K562 (cell line): ENCODE data around the gene SHISA6. TPM values are rescaled to one million over a fixed set of nuclear protein-coding genes. Genes with fewer than 3 reads are reported as not detected.

Source experiments
- ATAC-seq: fragments of 200-7000 bp; cut with Tn5 transposase; 3 replicates; pipeline ENCODE4 v1.9.1; 2020; ENCODE audit warnings: moderate library complexity
- BruUV-seq: library from RNA; stranded (reverse); fragments of 400-500 nt; replicated peaks from 2 replicates; lab custom pipeline; 2021; lab: Mats Ljungman, UMichigan
- CTCF ChIA-PET: fragments of 300-600 bp; formaldehyde crosslinking; extraction: SDS; loops from one replicate; lab custom pipeline; 2021; ENCODE audit warnings: low intra/inter-chr PET ratio; lab: Yijun Ruan, JAX
- POLR2A ChIA-PET: fragments of 300-600, 350-650 bp; sonication (Branson Sonifier 250); formaldehyde crosslinking; extraction: SDS; loops from one replicate; lab custom pipeline; 2021; ENCODE audit warnings: antibody characterized with exemption, inconsistent platforms; lab: Yijun Ruan, JAX
- DNase-seq, 4 experiments: peaks; one replicate each; pipeline versions ENCODE4 v3.0.0 to v3.0.0-alpha.2; 2011 to 2018; ENCODE audit warnings: low spot score in 3 of 4, mixed read lengths in 3 of 4; ENCODE audit errors: extremely low read depth in 1 of 4
- FAIRE-seq: peaks from 2 replicates; lab custom pipeline; 2011; peaks lifted over from hg19 to GRCh38; lab: Jason Lieb, UNC
- H2AFZ ChIP-seq: 2 replicates; pipeline ENCODE4 v1.6.0; 2011; ENCODE audit warnings: low read depth, low read length, control low read depth, inconsistent platforms
- H3K27ac ChIP-seq: fragments of 200-600 bp; 3 replicates; pipeline ENCODE4 v1.8.0; 2011; ENCODE audit warnings: low read depth, mild to moderate bottlenecking, control low read depth, inconsistent platforms, low read length, moderate library complexity, mixed read lengths; ENCODE audit errors: extremely low read depth
- H3K27me3 ChIP-seq, 2 experiments: fragments of 300-600 bp in 1 of 2; 2 replicates in 1 of 2; 3 replicates in 1 of 2; pipeline versions ENCODE4 v1.6.0 to v1.8.0; 2011; ENCODE audit warnings: inconsistent platforms in 2 of 2, low read length in 2 of 2, mild to moderate bottlenecking in 1 of 2, mixed read lengths in 1 of 2, moderate library complexity in 1 of 2; ENCODE audit not compliant: control insufficient read depth in 2 of 2, insufficient read depth in 2 of 2
- H3K36me3 ChIP-seq: fragments of 300-600 bp; 3 replicates; pipeline ENCODE4 v1.8.0; 2011; ENCODE audit warnings: mild to moderate bottlenecking, low read length, inconsistent platforms; ENCODE audit not compliant: control insufficient read depth, insufficient read depth
- H3K4me1 ChIP-seq, 2 experiments: fragments of 200-600 bp in 1 of 2; replicated peaks in 1 of 2; 2 replicates in 1 of 2; 3 replicates in 1 of 2; pipeline versions ENCODE4 v1.5.1 to v1.8.0; 2011; ENCODE audit warnings: inconsistent platforms in 2 of 2, low read length in 2 of 2, mild to moderate bottlenecking in 1 of 2, mixed read lengths in 1 of 2, moderate library complexity in 1 of 2; ENCODE audit not compliant: control insufficient read depth in 2 of 2, insufficient read depth in 2 of 2
- H3K4me2 ChIP-seq: 2 replicates; pipeline ENCODE4 v1.6.1; 2011; ENCODE audit warnings: low read length, control low read depth, inconsistent platforms, mixed read lengths; ENCODE audit not compliant: insufficient read depth
- H3K4me3 ChIP-seq: fragments of 200-600 bp; sonication (generic), shearing (Covaris generic); 2 replicates; pipeline ENCODE4 v1.5.1; 2016; ENCODE audit warnings: control low read depth, inconsistent platforms
- H3K79me2 ChIP-seq: fragments of 200-600 bp; 3 replicates; pipeline ENCODE4 v1.8.0; 2011; ENCODE audit warnings: low read length, inconsistent platforms; ENCODE audit not compliant: control insufficient read depth, insufficient read depth
- H3K9ac ChIP-seq, 2 experiments: 2 replicates each; pipeline versions ENCODE4 v1.6.0 to v1.6.1; 2011; ENCODE audit warnings: low read depth in 2 of 2, low read length in 2 of 2, control low read depth in 1 of 2, inconsistent platforms in 1 of 2, mild to moderate bottlenecking in 1 of 2, mixed read lengths in 1 of 2; ENCODE audit not compliant: insufficient read depth in 1 of 2
- H3K9me1 ChIP-seq: one replicate; pipeline ENCODE4 v1.6.0; 2011; ENCODE audit warnings: inconsistent platforms, mild to moderate bottlenecking, low read length, moderate library complexity; ENCODE audit not compliant: control insufficient read depth, insufficient read depth
- H3K9me3 ChIP-seq: replicated peaks from 2 replicates; pipeline ENCODE4 v1.5.1; 2011; ENCODE audit warnings: low read depth, low read length, inconsistent platforms; ENCODE audit not compliant: control insufficient read depth, insufficient read depth
- H4K20me1 ChIP-seq: replicated peaks from 2 replicates; pipeline ENCODE4 v1.6.1; 2011; ENCODE audit warnings: low read length, inconsistent platforms, mixed read lengths; ENCODE audit not compliant: control insufficient read depth, insufficient read depth
- AFF4 ChIP-seq: sonication (generic); formaldehyde crosslinking; IDR thresholded peaks from 2 replicates; pipeline ENCODE4 v1.8.0; 2023; ENCODE audit warnings: mild to moderate bottlenecking, missing genetic modification reagents
- CEBPB ChIP-seq: fragments of 450-650 bp; IDR thresholded peaks from 2 replicates; pipeline ENCODE4 v1.6.1; 2016; ENCODE audit warnings: missing genetic modification characterization, missing compliant biosample characterization
- CEBPG ChIP-seq, 3 experiments: fragments of 200-800 bp in 1 of 3; sonication (Bioruptor generic) in 1 of 3; sonication (generic) in 1 of 3; formaldehyde crosslinking in 1 of 3; IDR thresholded peaks in 2 of 3; conservative IDR thresholded peaks in 1 of 3; 2 replicates each; pipeline versions ENCODE4 v1.6.1 to v1.8.0; 2016 to 2022; ENCODE audit warnings: missing compliant biosample characterization in 2 of 3, missing genetic modification characterization in 2 of 3, mild to moderate bottlenecking in 1 of 3, missing genetic modification reagents in 1 of 3
- NBN ChIP-seq: fragments of 450-650 bp; IDR thresholded peaks from 2 replicates; pipeline ENCODE4 v1.6.1; 2016; ENCODE audit warnings: low read depth, mild to moderate bottlenecking
- STAT6 ChIP-seq: sonication (generic); formaldehyde crosslinking; IDR thresholded peaks from 2 replicates; pipeline ENCODE4 v1.8.1; 2023; ENCODE audit warnings: mild to moderate bottlenecking, missing genetic modification reagents
- ZNF584 ChIP-seq: fragments of 200-800 bp; sonication (Bioruptor generic); IDR thresholded peaks from 2 replicates; pipeline ENCODE4 v1.6.1; 2016; ENCODE audit warnings: low read depth, mild to moderate bottlenecking, missing genetic modification characterization, missing compliant biosample characterization
- WGBS: fragments of 100-300 bp; shearing (Covaris generic); methylation state at CpG from one replicate; pipeline ENCODE4 v1.1.6; 2016; ENCODE audit warnings: low coverage, mixed read lengths; ENCODE audit not compliant: insufficient coverage; ENCODE audit errors: missing lambda C conversion rate; 5-methylcytosine and 5-hydroxymethylcytosine counted together
- in situ Hi-C: fragments of 300-500 bp; cut with MboI; formaldehyde crosslinking; loops from 4 replicates; pipeline ENCODE4 v1.15.0; 2018; ENCODE audit warnings: inconsistent platforms, mixed read lengths
- intact Hi-C: fragments of 100-400 bp; cut with micrococcal nuclease; formaldehyde crosslinking; loops from 2 replicates; pipeline ENCODE4 v1.14.2; 2022
- polyA plus RNA-seq, 8 experiments: library from polyadenylated mRNA; depleted of rRNA in 4 of 8; stranded (reverse) in 5 of 8; unstranded in 3 of 8; fragments of >200 nt; fragmentation: Nextera tagmentation in 2 of 8; fragmentation: Illumina TruSeq in 1 of 8; extraction: Ambion mirVana in 2 of 8; extraction: Trizol in 1 of 8; gene quantifications; 2 replicates each; pipeline versions ENCODE4 v1.2.1 to v1.2.3, GENCODE V29; 2011 to 2014; ENCODE audit warnings: inconsistent platforms in 1 of 8, missing spikeins in 1 of 8
- total RNA-seq, 7 experiments: library from RNA; depleted of rRNA in 6 of 7; stranded (reverse); fragments of >200 nt in 6 of 7; fragmentation: Illumina TruSeq in 2 of 7; extraction: Trizol in 2 of 7; gene quantifications; 2 replicates each; pipeline versions ENCODE4 v1.2.1 to v1.2.3, GENCODE V29; 2011 to 2021; ENCODE audit warnings: low replicate concordance in 1 of 7
- TF ChIP-seq, protein P1 (sequence below), 3 experiments: IDR thresholded peaks in 2 of 3; conservative IDR thresholded peaks in 1 of 3; 2 replicates each; pipeline ENCODE4 v1.5.1; 2011 to 2012; ENCODE audit warnings: low read length in 3 of 3, mild to moderate bottlenecking in 3 of 3, control low read depth in 2 of 3, improper control_type of control experiment in 1 of 3, inconsistent platforms in 1 of 3, low read depth in 1 of 3, mixed read lengths in 1 of 3, moderate library complexity in 1 of 3; ENCODE audit not compliant: insufficient read depth in 2 of 3
- TF ChIP-seq, protein P2 (sequence below): fragments of 450-650 bp; formaldehyde crosslinking; IDR thresholded peaks from 2 replicates; pipeline ENCODE4 v1.4.0; 2020; ENCODE audit warnings: mild to moderate bottlenecking, mixed read lengths

The SHISA6 gene
- total and polyA plus RNA-seq, 9 of the 15 experiments (the other 6 are each of a cell fraction or from before 2014, with no cell fraction given): not detected

DNA sequence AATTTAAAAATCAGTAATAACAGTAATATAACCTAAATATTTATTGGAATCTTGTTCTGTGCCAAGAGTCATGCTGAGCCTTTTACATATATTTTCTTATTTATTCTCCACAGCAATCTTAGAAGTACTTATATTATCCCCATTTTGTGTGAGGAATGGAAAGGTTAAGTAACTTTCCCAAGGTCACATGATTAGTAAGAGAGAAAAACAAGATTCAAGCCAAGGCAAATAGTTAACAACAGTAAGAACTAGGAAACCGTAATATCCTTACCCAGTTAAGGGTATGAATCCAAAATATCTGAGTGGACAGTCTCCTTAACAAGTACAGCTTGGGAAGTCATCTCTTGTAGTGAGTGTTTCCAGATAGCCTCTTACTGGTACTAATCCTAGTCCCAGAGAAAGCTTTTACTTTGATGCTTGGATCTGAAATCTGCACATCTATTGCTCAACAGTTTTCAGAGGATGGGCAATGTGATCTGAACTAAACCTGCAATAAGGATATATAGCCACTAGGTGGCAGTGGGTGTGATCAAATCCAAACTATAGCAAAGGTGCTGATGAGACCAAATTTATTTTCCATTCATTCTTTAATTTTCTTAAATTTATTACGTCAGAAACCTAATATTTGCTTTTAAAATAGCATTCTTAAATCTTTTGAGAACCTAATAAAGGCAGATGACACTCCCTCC lies 23.3 kb downstream of the SHISA6 start:
- CTCF ChIA-PET: no interaction called here
- no TSS peak for BruUV-seq
- TF ChIP-seq NBN: no peak
- TF ChIP-seq, protein P1, sequence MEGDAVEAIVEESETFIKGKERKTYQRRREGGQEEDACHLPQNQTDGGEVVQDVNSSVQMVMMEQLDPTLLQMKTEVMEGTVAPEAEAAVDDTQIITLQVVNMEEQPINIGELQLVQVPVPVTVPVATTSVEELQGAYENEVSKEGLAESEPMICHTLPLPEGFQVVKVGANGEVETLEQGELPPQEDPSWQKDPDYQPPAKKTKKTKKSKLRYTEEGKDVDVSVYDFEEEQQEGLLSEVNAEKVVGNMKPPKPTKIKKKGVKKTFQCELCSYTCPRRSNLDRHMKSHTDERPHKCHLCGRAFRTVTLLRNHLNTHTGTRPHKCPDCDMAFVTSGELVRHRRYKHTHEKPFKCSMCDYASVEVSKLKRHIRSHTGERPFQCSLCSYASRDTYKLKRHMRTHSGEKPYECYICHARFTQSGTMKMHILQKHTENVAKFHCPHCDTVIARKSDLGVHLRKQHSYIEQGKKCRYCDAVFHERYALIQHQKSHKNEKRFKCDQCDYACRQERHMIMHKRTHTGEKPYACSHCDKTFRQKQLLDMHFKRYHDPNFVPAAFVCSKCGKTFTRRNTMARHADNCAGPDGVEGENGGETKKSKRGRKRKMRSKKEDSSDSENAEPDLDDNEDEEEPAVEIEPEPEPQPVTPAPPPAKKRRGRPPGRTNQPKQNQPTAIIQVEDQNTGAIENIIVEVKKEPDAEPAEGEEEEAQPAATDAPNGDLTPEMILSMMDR (IDR thresholded peaks at IDR 0.05 in 2 of 3, conservative IDR thresholded peaks at IDR 0.05 in 1 of 3; ENCODE audit: insufficient read depth in 2 of 3, low read depth in 1 of 3, low read length in 3 of 3): peak in 2 of 3 experiments; percentile 22 to 39; a peak in 3 of 6 replicates
- no peak for TF ChIP-seq ZNF584 (CRISPR knock-in tag)
- TF ChIP-seq, protein P2, sequence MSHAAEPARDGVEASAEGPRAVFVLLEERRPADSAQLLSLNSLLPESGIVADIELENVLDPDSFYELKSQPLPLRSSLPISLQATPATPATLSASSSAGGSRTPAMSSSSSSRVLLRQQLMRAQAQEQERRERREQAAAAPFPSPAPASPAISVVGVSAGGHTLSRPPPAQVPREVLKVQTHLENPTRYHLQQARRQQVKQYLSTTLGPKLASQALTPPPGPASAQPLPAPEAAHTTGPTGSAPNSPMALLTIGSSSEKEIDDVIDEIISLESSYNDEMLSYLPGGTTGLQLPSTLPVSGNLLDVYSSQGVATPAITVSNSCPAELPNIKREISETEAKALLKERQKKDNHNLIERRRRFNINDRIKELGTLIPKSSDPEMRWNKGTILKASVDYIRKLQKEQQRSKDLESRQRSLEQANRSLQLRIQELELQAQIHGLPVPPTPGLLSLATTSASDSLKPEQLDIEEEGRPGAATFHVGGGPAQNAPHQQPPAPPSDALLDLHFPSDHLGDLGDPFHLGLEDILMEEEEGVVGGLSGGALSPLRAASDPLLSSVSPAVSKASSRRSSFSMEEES (CRISPR knock-in tag): peak; percentile 80
- TF ChIP-seq AFF4 (CRISPR knock-in tag): no peak
- no peak for TF ChIP-seq CEBPG (CRISPR knock-in tag; IDR thresholded peaks at IDR 0.05)
- TF ChIP-seq CEBPG (tag; conservative IDR thresholded peaks at IDR 0.05 in 1 of 2, IDR thresholded peaks at IDR 0.05 in 1 of 2): peak; percentile 37 to 49; a peak in 2 of 4 replicates
- TF ChIP-seq CEBPB (tag): peak; percentile 54
- no peak for TF ChIP-seq STAT6 (CRISPR knock-in tag)

More for the DNA sequence above, 23.3 kb downstream of the SHISA6 start:
- FAIRE-seq: no peak
- in situ Hi-C loops: no loop called here
- Histone ChIP-seq H3K27ac (no peak overlapping the region), H3K9me1 (no peaks in the 10 kb centered on the region), H4K20me1 (no peaks in the 10 kb centered on the region), H3K9me3 (no peaks in the 10 kb centered on the region), H3K36me3 (no peaks in the 10 kb centered on the region), H3K9ac (no peak overlapping the region), H3K4me2 (no peak overlapping the region), H3K27me3 (no peaks in the 10 kb centered on the region), H3K4me3 (no peak overlapping the region), H2AFZ (no peak overlapping the region), H3K4me1 (no peaks in the 10 kb centered on the region), H3K79me2 (no peaks in the 10 kb centered on the region)
- intact Hi-C loops: no loop called here
- POLR2A ChIA-PET: interaction anchor here (0.6 kb wide), 1 partner anchor 369 kb away, joined by 5 read pairs; no protein-coding TSS in a partner anchor
- peak; percentile 2 to 48 (median 28) for DNase-seq
- ATAC-seq: no peak
- 0% methylated on average over 2 of the region's 2 CpGs for WGBS
